Measurements from ENCODE around the gene OPHN1.

Gene OPHN1

GRCh38 chrX:68254738-68255645, 178.3 kb downstream of the OPHN1 start:
- no peak for DNase-seq

- no peak for DNase-seq
Measured at GRCh38 chrX:68252664-68253063, 180.6 kb downstream of the OPHN1 start.

GRCh38 chrX:68249903-68250302, 183.4 kb downstream of the OPHN1 start:
- no peak for DNase-seq

GRCh38 chrX:68249401-68249831, 183.9 kb downstream of the OPHN1 start:
- DNase-seq, result peak in 23 of 56 donors; percentile 1 to 36 (median 14)

- no peak for DNase-seq
Measured at GRCh38 chrX:68238568-68238967, 194.7 kb downstream of the OPHN1 start.

- no peak for DNase-seq
Measured at GRCh38 chrX:68234171-68234910, 199.0 kb downstream of the OPHN1 start.

GRCh38 chrX:68232206-68232605, 201.1 kb downstream of the OPHN1 start:
- DNase-seq, result no peak

GRCh38 chrX:68209008-68209407, 224.3 kb downstream of the OPHN1 start:
- no peak for DNase-seq

GRCh38 chrX:68204521-68205038, 228.7 kb downstream of the OPHN1 start:
- no peak for DNase-seq

GRCh38 chrX:68203646-68204045, 229.6 kb downstream of the OPHN1 start:
- no peak for DNase-seq

GRCh38 chrX:68203211-68203610, 230.1 kb downstream of the OPHN1 start:
- DNase-seq, result no peak

- DNase-seq, result no peak
Measured at GRCh38 chrX:68199062-68199848, 234.0 kb downstream of the OPHN1 start.

- peak in 43 of 56 donors; percentile 0 to 63 (median 14) for DNase-seq
Measured at GRCh38 chrX:68196939-68197791, 236.1 kb downstream of the OPHN1 start.

- DNase-seq, result peak in 1 of 56 donors; percentile 0
Measured at GRCh38 chrX:68195561-68195960, 237.7 kb downstream of the OPHN1 start.

- DNase-seq, result no peak
Measured at GRCh38 chrX:68193786-68194185, 239.5 kb downstream of the OPHN1 start.

GRCh38 chrX:68193234-68193633, 240.1 kb downstream of the OPHN1 start:
- no peak for DNase-seq

- no peak for DNase-seq
Measured at GRCh38 chrX:68190799-68191198, 242.5 kb downstream of the OPHN1 start.

GRCh38 chrX:68186552-68187262, 246.6 kb downstream of the OPHN1 start:
- DNase-seq, result no peak

GRCh38 chrX:68185161-68185560, 248.1 kb downstream of the OPHN1 start:
- DNase-seq, result no peak

Measured in amygdala (tissue), 56 donors.